ENCODE results near the gene DOLK. TPM values are rescaled to one million over a fixed set of nuclear protein-coding genes. Genes with fewer than 3 reads are reported as not detected.

Gene DOLK
- total RNA-seq, 2 donors from 2014 or later, result 18.0 to 19.8 TPM

DNA sequence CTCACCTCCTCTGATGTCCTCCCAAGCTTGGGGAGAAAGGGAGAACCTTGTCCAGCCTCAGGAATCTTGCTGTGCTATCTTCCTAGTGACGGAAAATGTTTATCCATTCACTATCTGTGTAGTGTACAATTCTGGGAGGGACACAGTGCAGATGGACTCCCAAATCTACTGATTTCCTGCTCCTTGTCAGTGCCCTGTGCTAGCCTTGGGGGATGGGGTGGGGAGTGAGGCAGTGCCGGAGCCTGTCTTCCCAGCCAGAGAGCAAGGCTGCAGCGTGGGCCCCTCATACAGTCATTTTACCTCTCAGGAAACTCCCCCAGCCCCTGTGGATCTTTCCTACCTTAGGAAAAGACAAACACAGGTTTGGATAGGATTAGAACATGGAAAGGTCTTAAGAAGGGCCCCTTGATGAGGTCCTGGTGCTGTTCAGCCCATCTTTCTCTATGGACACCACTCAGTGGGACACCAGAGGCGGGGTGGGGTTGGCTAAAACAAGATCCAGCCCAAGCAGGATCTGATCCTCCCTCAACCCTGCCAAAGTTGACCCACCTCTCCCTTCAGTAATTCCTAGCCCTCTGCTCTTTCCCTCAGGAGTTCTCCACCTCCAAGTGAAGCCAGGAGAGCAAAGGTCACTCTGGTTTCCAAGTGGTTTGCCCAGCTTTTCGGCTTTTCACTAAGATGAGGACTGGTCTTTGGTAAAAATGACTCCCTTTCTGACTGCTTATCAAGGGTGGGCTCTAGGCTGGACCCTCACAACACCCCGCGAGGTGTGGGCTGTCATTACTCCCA, 3.4 kb downstream of the DOLK start:
- H3K27ac Mint-ChIP-seq, result peak overlapping the region; percentile 39
- H3K36me3 ChIP-seq (ENCODE audit: control insufficient read depth, insufficient read depth, low read length), result peaks cover 9% of the 10 kb centered on the region
- no peak overlapping the region for H3K27ac ChIP-seq (ENCODE audit: low read depth, low read length)
- H3K4me1 Mint-ChIP-seq, result peaks cover 12% of the 10 kb centered on the region
- no peak overlapping the region for H3K4me3 ChIP-seq (ENCODE audit: low read length)
- no peak overlapping the region for H3K9ac ChIP-seq (ENCODE audit: extremely low read depth, low read length, poor library complexity, severe bottlenecking)
- peaks cover 7% of the 10 kb centered on the region for H3K36me3 Mint-ChIP-seq (ENCODE audit: low read depth)
- no peak overlapping the region for H3K4me3 Mint-ChIP-seq
- H3K27me3 Mint-ChIP-seq (ENCODE audit: insufficient read depth), result no peaks in the 10 kb centered on the region
- no peak for TF ChIP-seq CTCF (conservative IDR thresholded peaks at IDR 0.05)
- H3K9me3 Mint-ChIP-seq, result no peaks in the 10 kb centered on the region
- no peaks in the 10 kb centered on the region for H3K9me3 ChIP-seq (ENCODE audit: control insufficient read depth, low read length)
- peaks cover 3% of the 10 kb centered on the region for H3K4me1 ChIP-seq (ENCODE audit: control insufficient read depth, insufficient read depth, low read length)
- 92 to 96% methylated on average over 4 to 7 of the region's 7 CpGs for WGBS, 2 experiments (ENCODE audit: insufficient coverage in 1 of 2, insufficient read length in 1 of 2)
- DNase-seq, result no peak
- H3K27me3 ChIP-seq (ENCODE audit: control insufficient read depth, insufficient read depth, low read length, poor library complexity, severe bottlenecking), result no peaks in the 10 kb centered on the region

DNA sequence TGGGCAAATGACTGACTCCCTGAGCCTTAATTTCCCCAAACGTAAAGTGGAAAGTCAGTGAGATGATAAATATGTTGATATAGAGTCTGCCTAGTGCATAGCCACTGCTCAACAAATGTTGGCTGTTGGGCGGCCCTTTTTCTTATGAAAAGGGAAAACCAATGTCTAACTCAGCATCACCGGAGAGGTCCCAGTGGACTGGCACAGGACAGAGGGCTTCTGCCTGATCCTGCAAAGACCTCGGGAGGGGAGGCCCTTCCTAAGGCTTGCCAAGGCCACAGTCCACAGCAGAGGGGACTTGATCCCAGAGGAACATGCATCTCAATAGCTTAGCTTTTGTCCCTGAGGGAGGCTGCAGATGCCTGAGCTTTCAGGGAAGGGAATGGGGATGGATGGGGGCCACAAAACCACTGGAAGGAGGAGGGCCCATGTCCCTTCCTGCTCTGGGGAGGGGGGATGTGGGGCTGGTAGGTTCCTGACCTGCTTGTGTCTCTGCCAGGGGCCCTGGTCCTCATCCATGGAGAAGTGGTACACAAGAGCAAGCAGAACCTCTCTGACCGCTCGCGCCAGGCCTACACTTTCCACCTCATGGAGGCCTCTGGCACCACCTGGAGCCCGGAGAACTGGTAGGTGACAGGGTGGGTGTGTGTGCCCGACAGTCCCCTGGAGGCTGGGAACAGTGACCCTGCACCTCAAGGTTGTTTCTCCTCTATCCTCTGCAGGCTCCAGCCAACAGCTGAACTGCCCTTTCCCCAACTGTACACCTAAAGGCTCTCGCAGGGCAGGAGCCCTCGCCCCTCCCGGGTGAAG, 6.3 kb downstream of the DOLK start:
- peaks cover 5% of the 10 kb centered on the region for H3K36me3 Mint-ChIP-seq (ENCODE audit: low read depth)
- Histone ChIP-seq H3K27ac (ENCODE audit: low read depth, low read length) (no peak overlapping the region), H3K9ac (ENCODE audit: extremely low read depth, low read length, poor library complexity, severe bottlenecking) (no peak overlapping the region), H3K4me1 (ENCODE audit: control insufficient read depth, insufficient read depth, low read length) (peaks cover 3% of the 10 kb centered on the region), H3K4me3 (ENCODE audit: low read length) (no peak overlapping the region), H3K9me3 (ENCODE audit: control insufficient read depth, low read length) (no peaks in the 10 kb centered on the region), H3K27me3 (ENCODE audit: control insufficient read depth, insufficient read depth, low read length, poor library complexity, severe bottlenecking) (no peaks in the 10 kb centered on the region), H3K36me3 (ENCODE audit: control insufficient read depth, insufficient read depth, low read length) (peaks cover 8% of the 10 kb centered on the region)
- H3K4me3 Mint-ChIP-seq, result no peak overlapping the region
- H3K4me1 Mint-ChIP-seq, result peaks cover 2% of the 10 kb centered on the region
- WGBS, 2 experiments (ENCODE audit: insufficient coverage in 1 of 2, insufficient read length in 1 of 2), result 91 to 97% methylated on average over 11 to 12 of the region's 12 CpGs
- H3K9me3 Mint-ChIP-seq, result no peaks in the 10 kb centered on the region
- TF ChIP-seq CTCF (conservative IDR thresholded peaks at IDR 0.05), result no peak
- no peak overlapping the region for H3K27ac Mint-ChIP-seq
- no peak for DNase-seq
- no peaks in the 10 kb centered on the region for H3K27me3 Mint-ChIP-seq (ENCODE audit: insufficient read depth)

GRCh38 chr9:128940271-128940921, 7.0 kb downstream of the DOLK start:
- Histone ChIP-seq H3K36me3 (ENCODE audit: control insufficient read depth, insufficient read depth, low read length) (peaks cover under 1% of the 10 kb centered on the region), H3K9me3 (ENCODE audit: control insufficient read depth, low read length) (no peaks in the 10 kb centered on the region), H3K27me3 (ENCODE audit: control insufficient read depth, insufficient read depth, low read length, poor library complexity, severe bottlenecking) (no peaks in the 10 kb centered on the region), H3K9ac (ENCODE audit: extremely low read depth, low read length, poor library complexity, severe bottlenecking) (no peak overlapping the region), H3K27ac (ENCODE audit: low read depth, low read length) (no peak overlapping the region), H3K4me3 (ENCODE audit: low read length) (no peak overlapping the region), H3K4me1 (ENCODE audit: control insufficient read depth, insufficient read depth, low read length) (peaks cover 3% of the 10 kb centered on the region)
- no peaks in the 10 kb centered on the region for H3K9me3 Mint-ChIP-seq
- DNase-seq, result no peak
- H3K27ac Mint-ChIP-seq, result no peak overlapping the region
- 87 to 89% methylated on average over 12 to 15 of the region's 15 CpGs for WGBS, 2 experiments (ENCODE audit: insufficient coverage in 1 of 2, insufficient read length in 1 of 2)
- no peak for TF ChIP-seq CTCF (conservative IDR thresholded peaks at IDR 0.05)
- no peaks in the 10 kb centered on the region for H3K4me1 Mint-ChIP-seq
- no peak overlapping the region for H3K4me3 Mint-ChIP-seq
- peaks cover under 1% of the 10 kb centered on the region for H3K36me3 Mint-ChIP-seq (ENCODE audit: low read depth)
- H3K27me3 Mint-ChIP-seq (ENCODE audit: insufficient read depth), result no peaks in the 10 kb centered on the region

Data from endodermal cell (in vitro differentiated cells).